ENCODE measurements around the gene CX3CL1.

- TF ChIP-seq, protein P1, sequence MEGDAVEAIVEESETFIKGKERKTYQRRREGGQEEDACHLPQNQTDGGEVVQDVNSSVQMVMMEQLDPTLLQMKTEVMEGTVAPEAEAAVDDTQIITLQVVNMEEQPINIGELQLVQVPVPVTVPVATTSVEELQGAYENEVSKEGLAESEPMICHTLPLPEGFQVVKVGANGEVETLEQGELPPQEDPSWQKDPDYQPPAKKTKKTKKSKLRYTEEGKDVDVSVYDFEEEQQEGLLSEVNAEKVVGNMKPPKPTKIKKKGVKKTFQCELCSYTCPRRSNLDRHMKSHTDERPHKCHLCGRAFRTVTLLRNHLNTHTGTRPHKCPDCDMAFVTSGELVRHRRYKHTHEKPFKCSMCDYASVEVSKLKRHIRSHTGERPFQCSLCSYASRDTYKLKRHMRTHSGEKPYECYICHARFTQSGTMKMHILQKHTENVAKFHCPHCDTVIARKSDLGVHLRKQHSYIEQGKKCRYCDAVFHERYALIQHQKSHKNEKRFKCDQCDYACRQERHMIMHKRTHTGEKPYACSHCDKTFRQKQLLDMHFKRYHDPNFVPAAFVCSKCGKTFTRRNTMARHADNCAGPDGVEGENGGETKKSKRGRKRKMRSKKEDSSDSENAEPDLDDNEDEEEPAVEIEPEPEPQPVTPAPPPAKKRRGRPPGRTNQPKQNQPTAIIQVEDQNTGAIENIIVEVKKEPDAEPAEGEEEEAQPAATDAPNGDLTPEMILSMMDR (conservative IDR thresholded peaks at IDR 0.05; ENCODE audit: low read length), result no peak
- no peak for TF ChIP-seq EZH2phosphoT487 (IDR thresholded peaks at IDR 0.05; ENCODE audit: borderline replicate concordance, low read depth, low read length)
These were observed 29.8 kb downstream of the CX3CL1 start for GRCh38 chr16:57401943-57402640.

Measured in OCI-LY7 (cell line).